Effector CD8-positive, alpha-beta T cell (primary cell): ENCODE data around the gene GNAI3.

Experiments used
- DNase-seq: peaks from one replicate; lab custom pipeline; 2025; lab: John Stamatoyannopoulos, UW

Gene GNAI3

GRCh38 chr1:109546311-109547109 is 1.9 kb upstream of the GNAI3 start:
- DNase-seq: peak; percentile 86

- DNase-seq: no peak
Observed at GRCh38 chr1:109547463-109548320, 723 bp upstream of the GNAI3 start.

- DNase-seq: no peak
Observed at GRCh38 chr1:109556563-109556962, 8.1 kb downstream of the GNAI3 start.

- no peak for DNase-seq
Observed at GRCh38 chr1:109557520-109557919, 9.1 kb downstream of the GNAI3 start.

GRCh38 chr1:109559995-109560394 is 11.6 kb downstream of the GNAI3 start:
- DNase-seq: no peak

- DNase-seq: no peak
Observed at GRCh38 chr1:109564194-109564878, 15.9 kb downstream of the GNAI3 start.

- DNase-seq: no peak
Observed at GRCh38 chr1:109565241-109565640, 16.8 kb downstream of the GNAI3 start.

GRCh38 chr1:109566982-109567381 is 18.6 kb downstream of the GNAI3 start:
- no peak for DNase-seq

GRCh38 chr1:109567877-109568672 is 19.7 kb downstream of the GNAI3 start:
- no peak for DNase-seq

GRCh38 chr1:109569323-109569722 is 20.9 kb downstream of the GNAI3 start:
- DNase-seq: no peak

- DNase-seq: no peak
Observed at GRCh38 chr1:109570414-109570813, 22.0 kb downstream of the GNAI3 start.

- no peak for DNase-seq
Observed at GRCh38 chr1:109573785-109574184, 25.4 kb downstream of the GNAI3 start.

GRCh38 chr1:109578947-109579443 is 30.6 kb downstream of the GNAI3 start:
- no peak for DNase-seq

GRCh38 chr1:109579491-109579890 is 31.1 kb downstream of the GNAI3 start:
- DNase-seq: no peak

- no peak for DNase-seq
Observed at GRCh38 chr1:109582021-109582420, 33.6 kb downstream of the GNAI3 start.

- DNase-seq: no peak
Observed at GRCh38 chr1:109584766-109585165, 36.4 kb downstream of the GNAI3 start.

- no peak for DNase-seq
Observed at GRCh38 chr1:109586055-109586454, 37.6 kb downstream of the GNAI3 start.

GRCh38 chr1:109589177-109589576 is 40.8 kb downstream of the GNAI3 start:
- DNase-seq: no peak

GRCh38 chr1:109589679-109590078 is 41.3 kb downstream of the GNAI3 start:
- DNase-seq: no peak

GRCh38 chr1:109592916-109593315 is 44.5 kb downstream of the GNAI3 start:
- DNase-seq: no peak

- no peak for DNase-seq
Observed at GRCh38 chr1:109595531-109595930, 47.1 kb downstream of the GNAI3 start.
